SK-N-MC (cell line): Measurements from ENCODE around the gene FCAMR.

Experiments
- DNase-seq: peaks from one replicate; pipeline ENCODE4 v3.0.0-alpha.2; 2011; ENCODE audit warnings: low read depth, low spot score
- H3K27ac ChIP-seq: fragments of 200-600 bp; sonication (generic); 2 replicates; pipeline ENCODE4 v1.5.1; 2016; ENCODE audit warnings: mixed run types
- H3K36me3 ChIP-seq: fragments of 200-600 bp; sonication (generic); 2 replicates; pipeline ENCODE4 v1.6.1; 2017; ENCODE audit warnings: antibody characterized with exemption, low read length, mixed read lengths; ENCODE audit not compliant: insufficient read depth
- H3K4me3 ChIP-seq: fragments of 200-600 bp; sonication (generic); 2 replicates; pipeline ENCODE4 v1.5.1; 2016
- H3K9ac ChIP-seq: fragments of 200-600 bp; sonication (generic); 2 replicates; pipeline ENCODE4 v1.8.0; 2017; ENCODE audit warnings: mixed run types, mixed read lengths; ENCODE audit not compliant: insufficient read length
- H3K9me3 ChIP-seq: fragments of 200-600 bp; sonication (generic); 2 replicates; pipeline ENCODE4 v1.6.1; 2017; ENCODE audit warnings: low read depth, mild to moderate bottlenecking, antibody characterized with exemption, low read length, moderate library complexity, mixed read lengths
- EZH2 ChIP-seq: fragments of 200-600 bp; sonication (generic); IDR thresholded peaks from one replicate; pipeline ENCODE4 v1.6.1; 2017; ENCODE audit warnings: antibody characterized with exemption
- FOXP2 ChIP-seq: optimal IDR thresholded peaks from 2 replicates; pipeline ENCODE3; 2011; ENCODE audit warnings: mild to moderate bottlenecking, moderate library complexity; ENCODE audit not compliant: insufficient read depth; ENCODE audit errors: extremely low read length, control extremely low read depth
- POLR2AphosphoS5 ChIP-seq: IDR thresholded peaks from 2 replicates; pipeline ENCODE4 v1.6.1; 2012; ENCODE audit warnings: mild to moderate bottlenecking, low read depth, low read length, borderline replicate concordance

The FCAMR gene

GRCh38 chr1:206915030-206915735 lies 55.1 kb downstream of the FCAMR start:
- Histone ChIP-seq H3K27ac (no peak overlapping the region), H3K36me3 (no peaks in the 10 kb centered on the region), H3K9me3 (no peaks in the 10 kb centered on the region), H3K4me3 (no peak overlapping the region), H3K9ac (no peak overlapping the region)
- DNase-seq: no peak
- no peak for TF ChIP-seq POLR2AphosphoS5
- TF ChIP-seq EZH2: no peak
- no peak for TF ChIP-seq FOXP2

GRCh38 chr1:206913766-206914537 lies 56.3 kb downstream of the FCAMR start:
- DNase-seq: no peak
- no peak overlapping the region for H3K4me3 ChIP-seq
- H3K36me3 ChIP-seq: no peaks in the 10 kb centered on the region
- TF ChIP-seq POLR2AphosphoS5 (no peak), EZH2 (no peak), FOXP2 (no peak)
- H3K9me3 ChIP-seq: no peaks in the 10 kb centered on the region
- H3K9ac ChIP-seq: no peak overlapping the region
- H3K27ac ChIP-seq: no peak overlapping the region

GRCh38 chr1:206912445-206913095 lies 57.7 kb downstream of the FCAMR start:
- H3K36me3 ChIP-seq: no peaks in the 10 kb centered on the region
- no peak overlapping the region for H3K4me3 ChIP-seq
- no peak overlapping the region for H3K9ac ChIP-seq
- TF ChIP-seq FOXP2 (no peak), POLR2AphosphoS5 (no peak), EZH2 (no peak)
- DNase-seq: no peak
- no peak overlapping the region for H3K27ac ChIP-seq
- no peaks in the 10 kb centered on the region for H3K9me3 ChIP-seq

GRCh38 chr1:206911064-206911663 lies 59.1 kb downstream of the FCAMR start:
- Histone ChIP-seq H3K27ac (no peak overlapping the region), H3K36me3 (no peaks in the 10 kb centered on the region), H3K4me3 (no peak overlapping the region), H3K9me3 (no peaks in the 10 kb centered on the region), H3K9ac (no peak overlapping the region)
- no peak for DNase-seq
- TF ChIP-seq FOXP2: no peak
- no peak for TF ChIP-seq POLR2AphosphoS5
- TF ChIP-seq EZH2: no peak

- TF ChIP-seq EZH2 (no peak), POLR2AphosphoS5 (no peak), FOXP2 (no peak)
- Histone ChIP-seq H3K36me3 (no peaks in the 10 kb centered on the region), H3K9ac (no peak overlapping the region), H3K4me3 (peak overlapping the region; percentile 69), H3K9me3 (no peaks in the 10 kb centered on the region), H3K27ac (no peak overlapping the region)
- no peak for DNase-seq
Observed at GRCh38 chr1:206909883-206910318, 60.4 kb downstream of the FCAMR start.

- no peak for TF ChIP-seq FOXP2
- no peak for TF ChIP-seq EZH2
- TF ChIP-seq POLR2AphosphoS5: no peak
- H3K4me3 ChIP-seq: peak overlapping the region; percentile 69
- no peaks in the 10 kb centered on the region for H3K9me3 ChIP-seq
- DNase-seq: no peak
- no peak overlapping the region for H3K27ac ChIP-seq
- no peaks in the 10 kb centered on the region for H3K36me3 ChIP-seq
- H3K9ac ChIP-seq: no peak overlapping the region
Observed at GRCh38 chr1:206909161-206909882, 60.9 kb downstream of the FCAMR start.

- Histone ChIP-seq H3K27ac (no peak overlapping the region), H3K9me3 (no peaks in the 10 kb centered on the region)
- DNase-seq: no peak
Observed at GRCh38 chr1:206908038-206908437, 62.2 kb downstream of the FCAMR start.

More at GRCh38 chr1:206908038-206908437, 62.2 kb downstream of the FCAMR start:
- Histone ChIP-seq H3K4me3 (no peak overlapping the region), H3K36me3 (no peaks in the 10 kb centered on the region), H3K9ac (no peak overlapping the region)
- no peak for TF ChIP-seq FOXP2
- no peak for TF ChIP-seq EZH2
- TF ChIP-seq POLR2AphosphoS5: no peak
